Measurements from ENCODE around the gene ARHGEF37.

The ARHGEF37 gene

DNA sequence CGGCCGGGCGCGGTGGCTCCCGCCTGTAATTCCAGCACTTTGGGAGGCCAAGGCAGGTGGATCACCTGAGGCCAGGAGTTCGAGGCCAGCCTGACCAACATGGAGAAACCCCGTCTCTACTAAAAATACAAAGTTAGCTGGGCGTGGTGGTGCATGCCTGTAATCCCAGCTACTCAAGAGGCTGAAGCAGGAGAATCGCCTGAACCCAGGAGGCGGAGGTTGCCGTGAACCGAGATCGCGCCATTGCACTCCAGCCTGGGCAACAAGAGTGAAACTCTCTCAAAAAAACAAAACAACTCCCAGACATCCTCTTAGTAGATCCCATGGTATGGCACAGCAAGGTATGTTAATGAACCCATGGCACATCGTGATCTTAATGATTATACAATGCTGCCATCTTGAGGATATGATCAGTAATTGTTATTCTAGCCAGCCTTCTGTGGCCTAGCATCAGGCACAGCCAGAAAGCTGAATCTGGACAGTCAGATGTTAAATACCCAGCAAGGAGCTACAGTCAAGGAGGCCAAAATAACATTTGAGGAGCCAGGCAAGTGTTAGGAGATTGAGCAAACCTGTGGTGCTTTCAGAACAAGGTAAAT is 16.7 kb upstream of the ARHGEF37 start:
- peak; percentile 67 for DNase-seq (ENCODE audit: low spot score)
- TF ChIP-seq, protein P1, sequence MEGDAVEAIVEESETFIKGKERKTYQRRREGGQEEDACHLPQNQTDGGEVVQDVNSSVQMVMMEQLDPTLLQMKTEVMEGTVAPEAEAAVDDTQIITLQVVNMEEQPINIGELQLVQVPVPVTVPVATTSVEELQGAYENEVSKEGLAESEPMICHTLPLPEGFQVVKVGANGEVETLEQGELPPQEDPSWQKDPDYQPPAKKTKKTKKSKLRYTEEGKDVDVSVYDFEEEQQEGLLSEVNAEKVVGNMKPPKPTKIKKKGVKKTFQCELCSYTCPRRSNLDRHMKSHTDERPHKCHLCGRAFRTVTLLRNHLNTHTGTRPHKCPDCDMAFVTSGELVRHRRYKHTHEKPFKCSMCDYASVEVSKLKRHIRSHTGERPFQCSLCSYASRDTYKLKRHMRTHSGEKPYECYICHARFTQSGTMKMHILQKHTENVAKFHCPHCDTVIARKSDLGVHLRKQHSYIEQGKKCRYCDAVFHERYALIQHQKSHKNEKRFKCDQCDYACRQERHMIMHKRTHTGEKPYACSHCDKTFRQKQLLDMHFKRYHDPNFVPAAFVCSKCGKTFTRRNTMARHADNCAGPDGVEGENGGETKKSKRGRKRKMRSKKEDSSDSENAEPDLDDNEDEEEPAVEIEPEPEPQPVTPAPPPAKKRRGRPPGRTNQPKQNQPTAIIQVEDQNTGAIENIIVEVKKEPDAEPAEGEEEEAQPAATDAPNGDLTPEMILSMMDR (IDR thresholded peaks at IDR 0.05; ENCODE audit: extremely low read depth, insufficient read depth, missing control alignments), result peak; percentile 69
- in situ Hi-C loops (cut with MboI; ENCODE audit: low pct_unique_long_range_greater_than_20kb, low sequenced_read_pairs, unreplicated experiment), result loop anchor here (10.0 kb wide), 1 partner anchor 190 kb away; the partner anchor contains the start of gene IL17B

DNA sequence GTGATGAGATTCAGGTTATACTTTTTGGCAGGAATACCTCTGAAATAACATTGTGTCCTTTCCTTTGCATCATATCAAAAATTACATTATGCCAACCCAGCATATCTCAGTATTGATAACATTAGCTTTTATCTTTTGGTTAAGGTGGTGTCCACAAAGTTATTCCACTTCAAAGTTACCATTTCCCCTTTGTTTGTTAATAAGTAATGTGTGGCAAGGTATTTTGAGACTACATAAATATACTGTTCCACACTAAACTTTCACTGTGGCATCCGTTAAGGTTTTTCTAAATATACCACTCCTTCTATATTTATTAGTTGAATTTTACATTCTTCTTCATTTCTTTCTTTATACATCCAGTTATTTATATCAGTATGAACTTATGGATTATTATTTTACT is 14.1 kb upstream of the ARHGEF37 start:
- TF ChIP-seq, protein P1 (IDR thresholded peaks at IDR 0.05; ENCODE audit: extremely low read depth, insufficient read depth, missing control alignments), result no peak
- in situ Hi-C loops (cut with MboI; ENCODE audit: low pct_unique_long_range_greater_than_20kb, low sequenced_read_pairs, unreplicated experiment), result loop anchor here (10.0 kb wide), 1 partner anchor 192 kb away; the partner anchor contains the start of gene IL17B

DNA sequence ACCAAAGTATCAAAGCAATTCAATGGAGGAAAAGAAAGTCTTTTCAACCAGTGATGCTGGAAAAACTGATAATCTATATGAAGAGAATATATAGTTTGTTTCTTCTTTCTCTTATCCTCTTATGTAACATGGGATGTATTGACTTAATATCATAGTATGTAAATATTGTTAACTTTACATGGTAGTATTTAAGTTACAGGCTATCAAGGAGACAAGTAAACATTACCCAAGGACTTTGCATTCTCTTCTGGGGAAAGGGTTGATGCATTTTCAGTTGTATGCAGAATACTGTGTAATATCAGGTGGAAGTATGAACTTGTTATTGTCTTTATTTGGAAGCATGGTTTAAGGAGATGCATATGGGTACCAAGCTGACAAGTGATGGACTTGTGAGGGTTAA is 9.1 kb upstream of the ARHGEF37 start:
- TF ChIP-seq, protein P1 (IDR thresholded peaks at IDR 0.05; ENCODE audit: extremely low read depth, insufficient read depth, missing control alignments), result no peak
- DNase-seq (ENCODE audit: low spot score), result no peak
- in situ Hi-C loops (cut with MboI; ENCODE audit: low pct_unique_long_range_greater_than_20kb, low sequenced_read_pairs, unreplicated experiment), result no loop called here

More for the DNA sequence above, 14.1 kb upstream of the ARHGEF37 start:
- no peak for DNase-seq (ENCODE audit: low spot score)

GRCh38 chr5:149572576-149573231 is 8.6 kb upstream of the ARHGEF37 start:
- TF ChIP-seq, protein P1 (IDR thresholded peaks at IDR 0.05; ENCODE audit: extremely low read depth, insufficient read depth, missing control alignments), result no peak
- DNase-seq (ENCODE audit: low spot score), result no peak
- in situ Hi-C loops (cut with MboI; ENCODE audit: low pct_unique_long_range_greater_than_20kb, low sequenced_read_pairs, unreplicated experiment), result no loop called here

GRCh38 chr5:149575131-149575530 is 6.2 kb upstream of the ARHGEF37 start:
- TF ChIP-seq, protein P1 (IDR thresholded peaks at IDR 0.05; ENCODE audit: extremely low read depth, insufficient read depth, missing control alignments), result no peak
- in situ Hi-C loops (cut with MboI; ENCODE audit: low pct_unique_long_range_greater_than_20kb, low sequenced_read_pairs, unreplicated experiment), result no loop called here
- DNase-seq (ENCODE audit: low spot score), result no peak

DNA sequence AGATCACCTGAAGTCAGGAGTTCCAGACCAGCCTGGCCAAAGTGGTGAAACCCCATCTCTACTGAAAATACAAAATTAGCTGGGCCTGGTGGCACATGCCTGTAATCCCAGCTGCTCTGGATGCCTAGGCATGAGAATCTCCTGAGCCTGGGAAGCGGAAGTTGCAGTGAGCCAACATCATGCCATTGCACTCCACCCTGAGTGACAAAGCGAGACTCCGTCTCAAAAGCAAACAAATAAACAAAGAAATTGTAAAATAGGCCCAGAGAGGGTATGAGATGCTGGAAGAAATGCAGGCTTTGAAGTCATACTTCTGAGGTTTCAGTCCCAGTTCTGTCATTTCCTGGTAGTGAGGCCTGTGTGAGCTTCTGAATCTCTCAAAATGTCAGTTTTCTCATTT is 5.3 kb upstream of the ARHGEF37 start:
- TF ChIP-seq, protein P1 (IDR thresholded peaks at IDR 0.05; ENCODE audit: extremely low read depth, insufficient read depth, missing control alignments), result no peak
- in situ Hi-C loops (cut with MboI; ENCODE audit: low pct_unique_long_range_greater_than_20kb, low sequenced_read_pairs, unreplicated experiment), result no loop called here
- no peak for DNase-seq (ENCODE audit: low spot score)
